GM12878 (cell line): ENCODE measurements around the gene ZNF32. TPM values are rescaled to one million over a fixed set of nuclear protein-coding genes. Genes with fewer than 3 reads are reported as not detected.

Experiments used
- ATAC-seq: fragments of 200-7000 bp; cut with Tn5 transposase; 3 replicates; pipeline ENCODE4 v1.9.1; 2020; ENCODE audit warnings: mild to moderate bottlenecking, moderate library complexity
- BruUV-seq: library from RNA; stranded (reverse); fragments of 400-500 nt; replicated peaks from 2 replicates; lab custom pipeline; 2021; lab: Mats Ljungman, UMichigan
- CTCF ChIA-PET: fragments of 300-600 bp; sonication (Branson Sonifier 250); formaldehyde crosslinking; extraction: SDS; loops from one replicate; lab custom pipeline; 2021; ENCODE audit warnings: inconsistent platforms; lab: Yijun Ruan, JAX
- POLR2A ChIA-PET: fragments of 350-600 bp; formaldehyde crosslinking; extraction: SDS; loops from one replicate; lab custom pipeline; 2021; ENCODE audit warnings: inconsistent platforms; lab: Charles Lee
- RAD21 ChIA-PET: fragments of 300-600 bp; sonication (Branson Sonifier 250); formaldehyde crosslinking; loops from one replicate; lab custom pipeline; 2023; ENCODE audit warnings: antibody characterized with exemption; ENCODE audit not compliant: unreplicated experiment; lab: Charles Lee
- SMC1A ChIA-PET: fragments of 300-600 bp; sonication (Branson Sonifier 250); formaldehyde crosslinking; loops from one replicate; lab custom pipeline; 2023; ENCODE audit not compliant: unreplicated experiment, uncharacterized antibody; lab: Charles Lee
- DNase-seq: peaks from one replicate; pipeline ENCODE4 v3.0.0-alpha.2; 2011; ENCODE audit warnings: low read depth, low spot score
- FAIRE-seq: peaks from 3 replicates; lab custom pipeline; 2011; peaks lifted over from hg19 to GRCh38; lab: Jason Lieb, UNC
- H2AFZ ChIP-seq: 2 replicates; pipeline ENCODE4 v1.6.0; 2011; ENCODE audit warnings: low read depth, low read length, control low read depth; ENCODE audit not compliant: control insufficient read depth
- H3K27ac ChIP-seq: 2 replicates; pipeline ENCODE4 v1.5.1; 2011; ENCODE audit warnings: control low read depth; ENCODE audit not compliant: control insufficient read depth, insufficient read depth
- H3K27me3 ChIP-seq, 2 experiments: replicated peaks in 1 of 2; 2 replicates each; pipeline versions ENCODE4 v1.6.0 to v1.6.1; 2011; ENCODE audit warnings: low read length in 1 of 2; ENCODE audit not compliant: control insufficient read depth in 2 of 2, insufficient read depth in 2 of 2
- H3K36me3 ChIP-seq, 2 experiments: 2 replicates each; pipeline ENCODE4 v1.5.1; 2011; ENCODE audit warnings: low read length in 1 of 2; ENCODE audit not compliant: control insufficient read depth in 2 of 2, insufficient read depth in 2 of 2
- H3K4me1 ChIP-seq: 2 replicates; pipeline ENCODE4 v1.6.1; 2011; ENCODE audit warnings: mild to moderate bottlenecking, low read length, moderate library complexity, mixed read lengths; ENCODE audit not compliant: control insufficient read depth, insufficient read depth
- H3K4me2 ChIP-seq: 2 replicates; pipeline ENCODE4 v1.6.0; 2011; ENCODE audit warnings: control low read depth; ENCODE audit not compliant: control insufficient read depth, insufficient read depth
- H3K4me3 ChIP-seq: fragments of 200-600 bp; sonication (generic); 2 replicates; pipeline ENCODE4 v1.5.1; 2016
- H3K79me2 ChIP-seq: 2 replicates; pipeline ENCODE4 v1.6.0; 2011; ENCODE audit warnings: low read length; ENCODE audit not compliant: control insufficient read depth, insufficient read depth
- H3K9ac ChIP-seq: 2 replicates; pipeline ENCODE4 v1.8.0; 2011; ENCODE audit warnings: low read length, control low read depth, mixed read lengths; ENCODE audit not compliant: control insufficient read depth, insufficient read depth
- H3K9me3 ChIP-seq: replicated peaks from 3 replicates; pipeline ENCODE4 v1.5.1; 2011; ENCODE audit warnings: mild to moderate bottlenecking, low read length; ENCODE audit not compliant: control insufficient read depth, insufficient read depth
- H4K20me1 ChIP-seq: 2 replicates; pipeline ENCODE4 v1.6.0; 2011; ENCODE audit not compliant: control insufficient read depth, insufficient read depth
- ATF7 ChIP-seq: fragments of 450-650 bp; IDR thresholded peaks from 2 replicates; pipeline ENCODE4 v1.6.1; 2016; ENCODE audit warnings: low read depth, mild to moderate bottlenecking
- BCL11A ChIP-seq: IDR thresholded peaks from 2 replicates; pipeline ENCODE4 v1.6.1; 2011; ENCODE audit warnings: low read depth, low read length
- BHLHE40 ChIP-seq, 2 experiments: fragments of 450-650 bp in 1 of 2; IDR thresholded peaks; 2 replicates each; pipeline ENCODE4 v1.6.1; 2011 to 2017; ENCODE audit warnings: low read depth in 2 of 2, borderline replicate concordance in 1 of 2, improper control_type of control experiment in 1 of 2, low read length in 1 of 2, mild to moderate bottlenecking in 1 of 2
- CBX3 ChIP-seq: fragments of 200-600 bp; sonication (generic); IDR thresholded peaks from 2 replicates; pipeline ENCODE4 v1.6.1; 2016; ENCODE audit warnings: low read depth, borderline replicate concordance
- EP300 ChIP-seq, 2 experiments: fragments of 150-350 bp in 1 of 2; IDR thresholded peaks; 2 replicates each; pipeline ENCODE4 v1.6.1; 2011 to 2012; ENCODE audit warnings: low read depth in 2 of 2, low read length in 2 of 2, borderline replicate concordance in 1 of 2, improper control_type of control experiment in 1 of 2, inconsistent platforms in 1 of 2; ENCODE audit not compliant: control insufficient read depth in 1 of 2
- HDAC6 ChIP-seq: fragments of 200-600 bp; sonication (generic); IDR thresholded peaks from one replicate; pipeline ENCODE4 v1.8.0; 2017; ENCODE audit warnings: antibody characterized with exemption; ENCODE audit not compliant: unreplicated experiment
- MEF2A ChIP-seq: IDR thresholded peaks from 2 replicates; pipeline ENCODE4 v1.6.1; 2011; ENCODE audit warnings: low read depth, mild to moderate bottlenecking, low read length, moderate library complexity; ENCODE audit not compliant: insufficient read depth
- PAX5 ChIP-seq: IDR thresholded peaks from 2 replicates; pipeline ENCODE4 v1.6.1; 2011; ENCODE audit warnings: low read depth, low read length, borderline replicate concordance
- POLR2A ChIP-seq: IDR thresholded peaks from 2 replicates; pipeline ENCODE4 v1.6.1; 2011; ENCODE audit warnings: low read depth, mild to moderate bottlenecking, low read length
- SREBF2 ChIP-seq: IDR thresholded peaks from 2 replicates; pipeline ENCODE4 v1.6.1; 2012; ENCODE audit warnings: mild to moderate bottlenecking, low read length
- SUZ12 ChIP-seq: fragments of 200-600 bp; sonication (generic); IDR thresholded peaks from one replicate; pipeline ENCODE4 v1.6.1; 2018; ENCODE audit warnings: antibody characterized with exemption, mild to moderate bottlenecking; ENCODE audit not compliant: unreplicated experiment
- whole genome bisulfite sequencing: methylation state at CpG from one replicate; pipeline ENCODE4 v1.1.6; 2016; ENCODE audit warnings: low lambda C conversion rate; ENCODE audit not compliant: insufficient replicate concordance, insufficient coverage; ENCODE audit errors: missing lambda C conversion rate; 5-methylcytosine and 5-hydroxymethylcytosine counted together
- in situ Hi-C: fragments of 300-500 bp; cut with MboI; formaldehyde crosslinking; loops from 9 replicates; pipeline ENCODE4 v1.14.3; 2018; ENCODE audit warnings: mixed read lengths
- intact Hi-C: fragments of 100-400 bp; cut with micrococcal nuclease; formaldehyde crosslinking; loops from one replicate; pipeline ENCODE4 v1.14.2; 2022; ENCODE audit not compliant: unreplicated experiment
- polyA plus RNA-seq, 11 experiments: library from polyadenylated mRNA; depleted of rRNA in 4 of 11; unstranded in 6 of 11; stranded (reverse) in 5 of 11; fragments of >200 nt; fragmentation: Nextera tagmentation in 4 of 11; fragmentation: Illumina TruSeq in 1 of 11; extraction: Ambion mirVana in 4 of 11; extraction: Trizol in 1 of 11; gene quantifications; 1 replicate in 1 of 11; 2 replicates in 10 of 11; pipeline versions ENCODE4 v1.2.1 to v1.2.3, GENCODE V29; 2011 to 2016; ENCODE audit warnings: inconsistent platforms in 2 of 11, missing spikeins in 2 of 11, low read depth in 1 of 11
- total RNA-seq, 4 experiments: library from RNA; depleted of rRNA in 3 of 4; stranded (reverse); fragments of >200 nt in 3 of 4; fragmentation: Illumina TruSeq in 1 of 4; extraction: Trizol in 1 of 4; gene quantifications; 2 replicates each; pipeline versions ENCODE4 v1.2.1 to v1.2.3, GENCODE V29; 2013 to 2021
- TF ChIP-seq, protein P1 (sequence below): fragments of 450-650 bp; IDR thresholded peaks from 2 replicates; pipeline ENCODE4 v1.6.1; 2018; ENCODE audit warnings: mild to moderate bottlenecking, low read depth, moderate library complexity; ENCODE audit not compliant: partially characterized antibody
- TF ChIP-seq, protein P2 (sequence below): fragments of 450-650 bp; IDR thresholded peaks from 2 replicates; pipeline ENCODE4 v1.6.1; 2017; ENCODE audit warnings: mild to moderate bottlenecking
- TF ChIP-seq, protein P3 (sequence below): fragments of 450-650 bp; IDR thresholded peaks from 2 replicates; pipeline ENCODE4 v1.6.1; 2017; ENCODE audit warnings: low read depth, mild to moderate bottlenecking, moderate library complexity

ZNF32 gene
- total and polyA plus RNA-seq, 10 of the 15 experiments (the other 5 are each of a cell fraction or from before 2014, with no cell fraction given) = 1.9 to 23.0 (median 3.4) TPM

DNA sequence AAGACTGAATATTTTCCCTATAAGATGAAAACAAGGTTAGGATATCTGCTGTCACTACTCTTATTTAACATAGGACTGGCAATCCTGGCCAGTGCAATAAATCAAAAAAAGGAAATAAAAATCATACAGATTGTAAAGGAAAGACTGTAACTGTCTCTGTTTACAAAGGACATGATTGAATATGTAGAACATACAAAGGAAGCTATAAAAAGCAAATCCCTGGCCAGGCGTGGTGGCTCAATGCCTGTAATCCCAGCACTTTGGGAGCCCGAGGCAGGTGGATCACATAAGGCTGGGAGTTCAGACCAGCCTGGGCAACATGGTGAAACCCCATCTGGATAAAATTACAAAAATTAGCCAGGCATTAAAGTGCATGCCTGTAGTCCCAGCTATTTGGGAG is 26.6 kb downstream of the ZNF32 start (continued):
- no peak for TF ChIP-seq BCL11A
- TF ChIP-seq, protein P1, sequence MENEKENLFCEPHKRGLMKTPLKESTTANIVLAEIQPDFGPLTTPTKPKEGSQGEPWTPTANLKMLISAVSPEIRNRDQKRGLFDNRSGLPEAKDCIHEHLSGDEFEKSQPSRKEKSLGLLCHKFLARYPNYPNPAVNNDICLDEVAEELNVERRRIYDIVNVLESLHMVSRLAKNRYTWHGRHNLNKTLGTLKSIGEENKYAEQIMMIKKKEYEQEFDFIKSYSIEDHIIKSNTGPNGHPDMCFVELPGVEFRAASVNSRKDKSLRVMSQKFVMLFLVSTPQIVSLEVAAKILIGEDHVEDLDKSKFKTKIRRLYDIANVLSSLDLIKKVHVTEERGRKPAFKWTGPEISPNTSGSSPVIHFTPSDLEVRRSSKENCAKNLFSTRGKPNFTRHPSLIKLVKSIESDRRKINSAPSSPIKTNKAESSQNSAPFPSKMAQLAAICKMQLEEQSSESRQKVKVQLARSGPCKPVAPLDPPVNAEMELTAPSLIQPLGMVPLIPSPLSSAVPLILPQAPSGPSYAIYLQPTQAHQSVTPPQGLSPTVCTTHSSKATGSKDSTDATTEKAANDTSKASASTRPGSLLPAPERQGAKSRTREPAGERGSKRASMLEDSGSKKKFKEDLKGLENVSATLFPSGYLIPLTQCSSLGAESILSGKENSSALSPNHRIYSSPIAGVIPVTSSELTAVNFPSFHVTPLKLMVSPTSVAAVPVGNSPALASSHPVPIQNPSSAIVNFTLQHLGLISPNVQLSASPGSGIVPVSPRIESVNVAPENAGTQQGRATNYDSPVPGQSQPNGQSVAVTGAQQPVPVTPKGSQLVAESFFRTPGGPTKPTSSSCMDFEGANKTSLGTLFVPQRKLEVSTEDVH = no peak

DNA sequence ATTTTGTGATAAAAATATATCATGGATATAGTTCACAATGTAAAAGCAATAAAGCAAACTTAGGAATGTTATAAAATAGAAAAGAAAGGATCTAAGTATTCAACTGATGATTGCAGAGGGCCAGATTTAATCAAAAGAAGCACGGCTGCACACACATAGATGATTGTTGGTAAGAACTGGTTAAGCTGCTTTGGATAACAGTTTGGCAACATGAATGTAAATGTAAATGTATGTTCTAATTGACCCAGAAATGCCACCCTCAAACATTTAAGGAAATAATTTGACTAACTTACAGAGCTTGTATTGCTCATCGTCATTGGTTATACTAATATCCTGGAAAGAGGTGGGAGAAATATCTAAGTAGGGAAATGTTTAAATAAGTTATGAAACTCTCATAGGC is 29.3 kb downstream of the ZNF32 start:
- H2AFZ ChIP-seq = no peak overlapping the region
- H3K27me3 ChIP-seq = no peaks in the 10 kb centered on the region
- DNase-seq (no peak), ATAC-seq (no peak), FAIRE-seq (no peak)
- H3K9me3 ChIP-seq = peaks cover 22% of the 10 kb centered on the region
- H3K4me3 ChIP-seq = no peak overlapping the region
- no peak for TF ChIP-seq BHLHE40 (IDR thresholded peaks at IDR 0.05; ENCODE audit: borderline replicate concordance in 1 of 2, low read depth in 2 of 2, low read length in 1 of 2)
- TF ChIP-seq, protein P2, sequence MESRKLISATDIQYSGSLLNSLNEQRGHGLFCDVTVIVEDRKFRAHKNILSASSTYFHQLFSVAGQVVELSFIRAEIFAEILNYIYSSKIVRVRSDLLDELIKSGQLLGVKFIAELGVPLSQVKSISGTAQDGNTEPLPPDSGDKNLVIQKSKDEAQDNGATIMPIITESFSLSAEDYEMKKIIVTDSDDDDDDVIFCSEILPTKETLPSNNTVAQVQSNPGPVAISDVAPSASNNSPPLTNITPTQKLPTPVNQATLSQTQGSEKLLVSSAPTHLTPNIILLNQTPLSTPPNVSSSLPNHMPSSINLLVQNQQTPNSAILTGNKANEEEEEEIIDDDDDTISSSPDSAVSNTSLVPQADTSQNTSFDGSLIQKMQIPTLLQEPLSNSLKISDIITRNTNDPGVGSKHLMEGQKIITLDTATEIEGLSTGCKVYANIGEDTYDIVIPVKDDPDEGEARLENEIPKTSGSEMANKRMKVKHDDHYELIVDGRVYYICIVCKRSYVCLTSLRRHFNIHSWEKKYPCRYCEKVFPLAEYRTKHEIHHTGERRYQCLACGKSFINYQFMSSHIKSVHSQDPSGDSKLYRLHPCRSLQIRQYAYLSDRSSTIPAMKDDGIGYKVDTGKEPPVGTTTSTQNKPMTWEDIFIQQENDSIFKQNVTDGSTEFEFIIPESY = no peak
- no peak for TF ChIP-seq POLR2A
- TF ChIP-seq HDAC6 = no peak
- no peak for TF ChIP-seq CBX3
- TF ChIP-seq, protein P3, sequence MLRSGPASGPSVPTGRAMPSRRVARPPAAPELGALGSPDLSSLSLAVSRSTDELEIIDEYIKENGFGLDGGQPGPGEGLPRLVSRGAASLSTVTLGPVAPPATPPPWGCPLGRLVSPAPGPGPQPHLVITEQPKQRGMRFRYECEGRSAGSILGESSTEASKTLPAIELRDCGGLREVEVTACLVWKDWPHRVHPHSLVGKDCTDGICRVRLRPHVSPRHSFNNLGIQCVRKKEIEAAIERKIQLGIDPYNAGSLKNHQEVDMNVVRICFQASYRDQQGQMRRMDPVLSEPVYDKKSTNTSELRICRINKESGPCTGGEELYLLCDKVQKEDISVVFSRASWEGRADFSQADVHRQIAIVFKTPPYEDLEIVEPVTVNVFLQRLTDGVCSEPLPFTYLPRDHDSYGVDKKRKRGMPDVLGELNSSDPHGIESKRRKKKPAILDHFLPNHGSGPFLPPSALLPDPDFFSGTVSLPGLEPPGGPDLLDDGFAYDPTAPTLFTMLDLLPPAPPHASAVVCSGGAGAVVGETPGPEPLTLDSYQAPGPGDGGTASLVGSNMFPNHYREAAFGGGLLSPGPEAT = no peak
- no peak for TF ChIP-seq EP300 (IDR thresholded peaks at IDR 0.05; ENCODE audit: borderline replicate concordance in 1 of 2, control insufficient read depth in 1 of 2, low read depth in 2 of 2, low read length in 2 of 2)
- no peak for TF ChIP-seq PAX5
- no peak for TF ChIP-seq ATF7
- no peak for TF ChIP-seq SUZ12
- TF ChIP-seq MEF2A = no peak
- TF ChIP-seq SREBF2 = no peak
- H3K4me1 ChIP-seq = no peaks in the 10 kb centered on the region
- no TSS peak for BruUV-seq
- 67% methylated on average over 2 of the region's 2 CpGs for WGBS
- RAD21 ChIA-PET = no interaction called here
- intact Hi-C loops = no loop called here
- no peaks in the 10 kb centered on the region for H3K79me2 ChIP-seq
- H3K9ac ChIP-seq = no peak overlapping the region
- H3K36me3 ChIP-seq = no peaks in the 10 kb centered on the region; a peak in 3 of 4 replicates
- POLR2A ChIA-PET = no interaction called here
- H4K20me1 ChIP-seq = no peaks in the 10 kb centered on the region
- SMC1A ChIA-PET = interaction anchor here (0.6 kb wide), 1 partner anchor 23 kb away, joined by 3 read pairs; no protein-coding TSS in a partner anchor
- H3K4me2 ChIP-seq = no peak overlapping the region
- CTCF ChIA-PET = no interaction called here
- in situ Hi-C loops = no loop called here
- no peak overlapping the region for H3K27ac ChIP-seq
